Measurements from ENCODE around the gene RMDN3.

RMDN3 gene

DNA sequence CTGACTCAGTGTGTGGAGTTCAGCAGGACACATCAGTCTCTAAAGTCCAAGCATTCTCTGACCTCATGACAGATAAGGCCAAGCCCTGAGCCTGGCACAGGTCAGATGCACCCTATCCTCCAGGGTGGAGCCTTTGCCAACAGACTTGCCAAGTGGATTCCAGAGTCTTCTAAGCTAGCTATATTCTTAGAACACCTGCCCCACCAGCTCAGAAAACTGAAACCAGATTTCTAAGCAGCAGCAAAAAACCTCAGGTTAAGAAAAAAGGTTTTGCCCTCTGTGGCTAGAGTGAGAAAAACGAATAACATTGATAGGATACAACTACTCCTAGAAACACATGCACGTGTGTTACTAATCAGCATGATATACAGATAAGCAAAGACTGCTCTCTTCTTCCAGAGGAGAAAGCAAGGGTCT lies 11.6 kb downstream of the RMDN3 start:
- Histone ChIP-seq H3K9me3 (ENCODE audit: control insufficient read depth, insufficient read depth, low read length) (no peaks in the 10 kb centered on the region), H3K9ac (ENCODE audit: low read depth, low read length) (no peak overlapping the region), H3K36me3 (ENCODE audit: control insufficient read depth, insufficient read depth, low read length) (peaks cover 7% of the 10 kb centered on the region), H3K4me3 (ENCODE audit: low read depth, low read length) (no peak overlapping the region), H3K27me3 (ENCODE audit: control insufficient read depth, insufficient read depth, low read length) (no peaks in the 10 kb centered on the region), H3K4me1 (ENCODE audit: control insufficient read depth, insufficient read depth, low read length) (peaks cover 13% of the 10 kb centered on the region)

- Histone ChIP-seq H3K9ac (ENCODE audit: low read depth, low read length) (peak overlapping the region; percentile 50), H3K4me3 (ENCODE audit: low read depth, low read length) (no peak overlapping the region), H3K27me3 (ENCODE audit: control insufficient read depth, insufficient read depth, low read length) (no peaks in the 10 kb centered on the region), H3K36me3 (ENCODE audit: control insufficient read depth, insufficient read depth, low read length) (peaks cover 12% of the 10 kb centered on the region), H3K4me1 (ENCODE audit: control insufficient read depth, insufficient read depth, low read length) (peaks cover 17% of the 10 kb centered on the region), H3K9me3 (ENCODE audit: control insufficient read depth, insufficient read depth, low read length) (no peaks in the 10 kb centered on the region)
Observed at GRCh38 chr15:40739854-40740253, 15.2 kb downstream of the RMDN3 start.

DNA sequence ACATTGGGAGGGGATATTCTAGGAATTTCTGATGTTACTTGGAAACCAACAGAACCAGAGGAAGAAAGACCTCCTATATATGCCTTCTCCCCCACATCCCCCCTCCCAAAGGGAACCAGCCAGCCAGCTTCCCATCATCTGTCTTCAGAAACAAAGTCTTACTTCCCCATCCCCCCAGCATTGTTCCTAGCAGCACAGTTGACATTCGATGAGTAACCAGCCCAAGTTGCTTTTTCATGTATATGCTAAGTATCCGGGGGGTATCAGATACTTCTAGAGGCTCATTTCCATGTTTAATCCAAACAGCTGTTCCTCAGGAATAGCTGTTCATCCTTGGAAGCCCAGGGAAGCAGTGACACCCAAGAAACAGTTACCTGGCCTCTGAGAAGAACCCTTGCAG lies 16.0 kb downstream of the RMDN3 start:
- H3K27me3 ChIP-seq (ENCODE audit: control insufficient read depth, insufficient read depth, low read length): no peaks in the 10 kb centered on the region
- H3K9me3 ChIP-seq (ENCODE audit: control insufficient read depth, insufficient read depth, low read length): no peaks in the 10 kb centered on the region
- peaks cover 17% of the 10 kb centered on the region for H3K4me1 ChIP-seq (ENCODE audit: control insufficient read depth, insufficient read depth, low read length)
- no peak overlapping the region for H3K4me3 ChIP-seq (ENCODE audit: low read depth, low read length)
- H3K9ac ChIP-seq (ENCODE audit: low read depth, low read length): no peak overlapping the region
- H3K36me3 ChIP-seq (ENCODE audit: control insufficient read depth, insufficient read depth, low read length): peaks cover 10% of the 10 kb centered on the region

GRCh38 chr15:40737048-40737447 lies 18.0 kb downstream of the RMDN3 start:
- H3K4me3 ChIP-seq (ENCODE audit: low read depth, low read length): no peak overlapping the region
- H3K4me1 ChIP-seq (ENCODE audit: control insufficient read depth, insufficient read depth, low read length): peaks cover 17% of the 10 kb centered on the region
- no peak overlapping the region for H3K9ac ChIP-seq (ENCODE audit: low read depth, low read length)
- no peaks in the 10 kb centered on the region for H3K9me3 ChIP-seq (ENCODE audit: control insufficient read depth, insufficient read depth, low read length)
- H3K36me3 ChIP-seq (ENCODE audit: control insufficient read depth, insufficient read depth, low read length): peaks cover 15% of the 10 kb centered on the region
- no peaks in the 10 kb centered on the region for H3K27me3 ChIP-seq (ENCODE audit: control insufficient read depth, insufficient read depth, low read length)

DNA sequence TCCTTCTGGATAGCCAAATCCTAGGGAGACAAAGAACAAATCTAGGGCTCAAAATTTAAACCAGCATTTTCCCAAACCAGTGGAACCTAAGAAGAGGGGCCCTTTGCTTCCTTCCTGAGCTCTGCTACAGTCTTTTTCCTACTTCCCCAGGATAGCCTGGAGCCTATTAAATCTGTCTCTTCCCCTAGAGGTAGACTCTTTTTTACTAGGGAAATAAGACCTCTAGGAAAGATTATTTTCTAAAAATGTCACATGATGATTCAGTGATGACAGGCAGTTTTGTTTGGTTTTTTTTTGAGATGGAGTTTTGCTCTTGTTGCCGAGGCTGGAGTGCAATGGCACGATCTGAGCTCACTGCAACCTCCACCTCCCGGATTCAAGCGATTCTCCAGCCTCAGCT lies 18.5 kb downstream of the RMDN3 start:
- Histone ChIP-seq H3K9me3 (ENCODE audit: control insufficient read depth, insufficient read depth, low read length) (no peaks in the 10 kb centered on the region), H3K27me3 (ENCODE audit: control insufficient read depth, insufficient read depth, low read length) (no peaks in the 10 kb centered on the region), H3K4me1 (ENCODE audit: control insufficient read depth, insufficient read depth, low read length) (peaks cover 17% of the 10 kb centered on the region), H3K9ac (ENCODE audit: low read depth, low read length) (no peak overlapping the region), H3K4me3 (ENCODE audit: low read depth, low read length) (no peak overlapping the region), H3K36me3 (ENCODE audit: control insufficient read depth, insufficient read depth, low read length) (peaks cover 15% of the 10 kb centered on the region)

- Histone ChIP-seq H3K9me3 (ENCODE audit: control insufficient read depth, insufficient read depth, low read length) (no peaks in the 10 kb centered on the region), H3K4me3 (ENCODE audit: low read depth, low read length) (no peak overlapping the region), H3K36me3 (ENCODE audit: control insufficient read depth, insufficient read depth, low read length) (peaks cover 16% of the 10 kb centered on the region), H3K4me1 (ENCODE audit: control insufficient read depth, insufficient read depth, low read length) (no peaks in the 10 kb centered on the region), H3K27me3 (ENCODE audit: control insufficient read depth, insufficient read depth, low read length) (no peaks in the 10 kb centered on the region), H3K9ac (ENCODE audit: low read depth, low read length) (no peak overlapping the region)
Observed at GRCh38 chr15:40731034-40731433, 24.0 kb downstream of the RMDN3 start.

DNA sequence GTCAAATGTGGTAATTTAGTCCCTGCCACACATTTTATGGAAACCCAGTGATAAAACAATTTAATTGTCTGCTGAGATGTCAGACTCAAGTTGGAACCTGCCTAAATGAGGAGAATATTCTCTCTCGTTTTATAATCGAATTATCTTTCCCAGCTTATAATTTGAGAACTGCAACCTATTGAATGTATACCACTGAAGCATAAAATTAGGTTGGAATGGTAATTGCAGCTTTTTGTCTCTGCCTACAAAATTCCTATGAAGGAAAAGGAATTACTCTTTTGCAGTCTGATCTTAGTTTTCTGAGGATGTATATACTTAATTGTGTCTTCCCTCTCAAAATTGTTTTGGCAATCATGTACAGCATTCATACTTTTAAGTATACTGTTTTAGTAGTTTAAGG lies 31.1 kb downstream of the RMDN3 start:
- Histone ChIP-seq H3K4me1 (ENCODE audit: control insufficient read depth, insufficient read depth, low read length) (no peaks in the 10 kb centered on the region), H3K9me3 (ENCODE audit: control insufficient read depth, insufficient read depth, low read length) (no peaks in the 10 kb centered on the region), H3K4me3 (ENCODE audit: low read depth, low read length) (no peak overlapping the region), H3K9ac (ENCODE audit: low read depth, low read length) (no peak overlapping the region), H3K36me3 (ENCODE audit: control insufficient read depth, insufficient read depth, low read length) (peaks cover 2% of the 10 kb centered on the region), H3K27me3 (ENCODE audit: control insufficient read depth, insufficient read depth, low read length) (no peaks in the 10 kb centered on the region)

DNA sequence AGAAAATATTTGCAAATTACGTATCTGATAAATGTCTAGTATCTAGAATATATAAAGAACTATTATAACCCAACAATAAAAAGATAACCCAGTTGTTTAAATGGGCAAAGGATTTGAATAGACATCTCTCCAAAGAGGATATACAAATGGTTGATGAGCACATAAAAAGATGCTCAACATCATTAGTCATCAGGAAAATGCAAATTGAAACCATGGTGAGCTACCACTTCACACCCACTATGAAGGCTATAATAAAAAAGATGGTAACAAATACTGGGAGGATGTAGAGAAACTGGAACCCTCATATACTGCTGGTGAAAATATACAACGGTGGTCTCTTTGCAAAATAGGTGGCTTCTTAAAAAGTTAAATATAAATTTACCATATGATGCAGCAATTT lies 32.1 kb downstream of the RMDN3 start:
- Histone ChIP-seq H3K4me1 (ENCODE audit: control insufficient read depth, insufficient read depth, low read length) (no peaks in the 10 kb centered on the region), H3K9me3 (ENCODE audit: control insufficient read depth, insufficient read depth, low read length) (no peaks in the 10 kb centered on the region), H3K9ac (ENCODE audit: low read depth, low read length) (no peak overlapping the region), H3K4me3 (ENCODE audit: low read depth, low read length) (no peak overlapping the region), H3K36me3 (ENCODE audit: control insufficient read depth, insufficient read depth, low read length) (peaks cover 2% of the 10 kb centered on the region), H3K27me3 (ENCODE audit: control insufficient read depth, insufficient read depth, low read length) (no peaks in the 10 kb centered on the region)

GRCh38 chr15:40722354-40722753 lies 32.7 kb downstream of the RMDN3 start:
- Histone ChIP-seq H3K9ac (ENCODE audit: low read depth, low read length) (no peak overlapping the region), H3K36me3 (ENCODE audit: control insufficient read depth, insufficient read depth, low read length) (peaks cover 2% of the 10 kb centered on the region), H3K27me3 (ENCODE audit: control insufficient read depth, insufficient read depth, low read length) (no peaks in the 10 kb centered on the region), H3K4me1 (ENCODE audit: control insufficient read depth, insufficient read depth, low read length) (no peaks in the 10 kb centered on the region), H3K9me3 (ENCODE audit: control insufficient read depth, insufficient read depth, low read length) (no peaks in the 10 kb centered on the region), H3K4me3 (ENCODE audit: low read depth, low read length) (no peak overlapping the region)

GRCh38 chr15:40721701-40722100 lies 33.4 kb downstream of the RMDN3 start:
- H3K27me3 ChIP-seq (ENCODE audit: control insufficient read depth, insufficient read depth, low read length): no peaks in the 10 kb centered on the region
- no peaks in the 10 kb centered on the region for H3K4me1 ChIP-seq (ENCODE audit: control insufficient read depth, insufficient read depth, low read length)
- H3K36me3 ChIP-seq (ENCODE audit: control insufficient read depth, insufficient read depth, low read length): peaks cover 2% of the 10 kb centered on the region

GRCh38 chr15:40716165-40716564 lies 38.9 kb downstream of the RMDN3 start:
- Histone ChIP-seq H3K9ac (ENCODE audit: low read depth, low read length) (no peak overlapping the region), H3K4me3 (ENCODE audit: low read depth, low read length) (no peak overlapping the region), H3K9me3 (ENCODE audit: control insufficient read depth, insufficient read depth, low read length) (no peaks in the 10 kb centered on the region), H3K27me3 (ENCODE audit: control insufficient read depth, insufficient read depth, low read length) (no peaks in the 10 kb centered on the region), H3K4me1 (ENCODE audit: control insufficient read depth, insufficient read depth, low read length) (no peaks in the 10 kb centered on the region), H3K36me3 (ENCODE audit: control insufficient read depth, insufficient read depth, low read length) (peaks cover 13% of the 10 kb centered on the region)

More at GRCh38 chr15:40721701-40722100, 33.4 kb downstream of the RMDN3 start:
- no peak overlapping the region for H3K4me3 ChIP-seq (ENCODE audit: low read depth, low read length)
- H3K9ac ChIP-seq (ENCODE audit: low read depth, low read length): no peak overlapping the region
- H3K9me3 ChIP-seq (ENCODE audit: control insufficient read depth, insufficient read depth, low read length): no peaks in the 10 kb centered on the region

GRCh38 chr15:40714144-40714543 lies 40.9 kb downstream of the RMDN3 start:
- Histone ChIP-seq H3K4me1 (ENCODE audit: control insufficient read depth, insufficient read depth, low read length) (no peaks in the 10 kb centered on the region), H3K36me3 (ENCODE audit: control insufficient read depth, insufficient read depth, low read length) (peaks cover 18% of the 10 kb centered on the region), H3K4me3 (ENCODE audit: low read depth, low read length) (no peak overlapping the region), H3K9ac (ENCODE audit: low read depth, low read length) (no peak overlapping the region), H3K9me3 (ENCODE audit: control insufficient read depth, insufficient read depth, low read length) (no peaks in the 10 kb centered on the region), H3K27me3 (ENCODE audit: control insufficient read depth, insufficient read depth, low read length) (no peaks in the 10 kb centered on the region)

DNA sequence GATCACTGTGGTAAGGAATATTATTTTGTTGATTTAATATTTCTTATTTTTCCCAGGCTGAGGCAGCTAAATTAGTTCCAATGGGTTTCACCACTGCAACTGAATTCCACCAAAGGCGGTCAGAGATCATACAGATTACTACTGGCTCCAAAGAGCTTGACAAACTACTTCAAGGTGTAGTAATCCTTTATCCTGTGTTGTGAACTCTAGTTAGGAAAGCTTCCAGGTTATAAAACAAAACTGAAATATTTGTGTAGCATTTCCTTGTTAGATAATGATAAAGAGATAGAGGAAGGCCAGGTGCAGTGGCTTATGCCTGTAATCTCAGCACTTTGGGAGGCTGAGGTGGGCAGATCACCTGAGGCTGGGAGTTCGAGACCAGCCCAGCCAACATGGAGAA lies 48.9 kb downstream of the RMDN3 start:
- Histone ChIP-seq H3K4me1 (ENCODE audit: control insufficient read depth, insufficient read depth, low read length) (no peaks in the 10 kb centered on the region), H3K9ac (ENCODE audit: low read depth, low read length) (no peak overlapping the region), H3K36me3 (ENCODE audit: control insufficient read depth, insufficient read depth, low read length) (peaks cover 14% of the 10 kb centered on the region), H3K4me3 (ENCODE audit: low read depth, low read length) (no peak overlapping the region), H3K9me3 (ENCODE audit: control insufficient read depth, insufficient read depth, low read length) (no peaks in the 10 kb centered on the region), H3K27me3 (ENCODE audit: control insufficient read depth, insufficient read depth, low read length) (no peaks in the 10 kb centered on the region)
